ENCODE data around the gene SPINT2. TPM values are rescaled to one million over a fixed set of nuclear protein-coding genes. Genes with fewer than 3 reads are reported as not detected.
"Not testable (repeated sequence)": the region's sequence is repeated elsewhere in the genome, so short reads cannot be mapped to it uniquely, and the experiment has no call there.

Gene SPINT2
- total and polyA plus RNA-seq, 2 donors: 52.0 to 125 TPM

- Histone ChIP-seq H3K4me3 (ENCODE audit: low read depth, low read length) (peak overlapping the region; percentile 16), H3K4me1 (ENCODE audit: insufficient read depth) (peaks cover 3% of the 10 kb centered on the region), H3K36me3 (ENCODE audit: insufficient read depth) (no peaks in the 10 kb centered on the region), H3K27ac (ENCODE audit: low read depth) (no peak overlapping the region)
- WGBS: under 1% methylated on average over 80 of the region's 80 CpGs
- no peak for DNase-seq (ENCODE audit: extremely low spot score)
These were observed 35.6 kb upstream of the SPINT2 start for GRCh38 chr19:38228491-38229439.

- Histone ChIP-seq H3K4me1 (ENCODE audit: insufficient read depth) (peaks cover 3% of the 10 kb centered on the region), H3K4me3 (ENCODE audit: low read depth, low read length) (peak overlapping the region; percentile 16), H3K36me3 (ENCODE audit: insufficient read depth) (no peaks in the 10 kb centered on the region), H3K27ac (ENCODE audit: low read depth) (no peak overlapping the region)
- no peak for DNase-seq (ENCODE audit: extremely low spot score)
- under 1% methylated on average over 53 of the region's 54 CpGs for WGBS
These were observed 34.7 kb upstream of the SPINT2 start for GRCh38 chr19:38229585-38230073.

GRCh38 chr19:38230506-38231133 is 33.8 kb upstream of the SPINT2 start:
- H3K4me1 ChIP-seq (ENCODE audit: insufficient read depth); H3K27ac ChIP-seq (ENCODE audit: low read depth); H3K36me3 ChIP-seq (ENCODE audit: insufficient read depth); DNase-seq (ENCODE audit: extremely low spot score); H3K4me3 ChIP-seq (ENCODE audit: low read depth, low read length): not testable (repeated sequence)
- WGBS: 76% methylated on average over 3 of the region's 3 CpGs

- 92% methylated on average over 7 of the region's 7 CpGs for WGBS
- no peak overlapping the region for H3K27ac ChIP-seq (ENCODE audit: low read depth)
- peaks cover 3% of the 10 kb centered on the region for H3K4me1 ChIP-seq (ENCODE audit: insufficient read depth)
- DNase-seq (ENCODE audit: extremely low spot score): no peak
- H3K36me3 ChIP-seq (ENCODE audit: insufficient read depth): no peaks in the 10 kb centered on the region
- no peak overlapping the region for H3K4me3 ChIP-seq (ENCODE audit: low read depth, low read length)
These were observed 32.5 kb upstream of the SPINT2 start for GRCh38 chr19:38231918-38232317.

GRCh38 chr19:38233740-38234251 is 30.6 kb upstream of the SPINT2 start:
- no peaks in the 10 kb centered on the region for H3K36me3 ChIP-seq (ENCODE audit: insufficient read depth)
- H3K27ac ChIP-seq (ENCODE audit: low read depth): no peak overlapping the region
- DNase-seq (ENCODE audit: extremely low spot score): no peak
- no peak overlapping the region for H3K4me3 ChIP-seq (ENCODE audit: low read depth, low read length)
- WGBS: 19% methylated on average over 7 of the region's 7 CpGs
- H3K4me1 ChIP-seq (ENCODE audit: insufficient read depth): peaks cover 2% of the 10 kb centered on the region

GRCh38 chr19:38234615-38235014 is 29.8 kb upstream of the SPINT2 start:
- DNase-seq (ENCODE audit: extremely low spot score): no peak
- WGBS: 79% methylated on average over 4 of the region's 4 CpGs
- Histone ChIP-seq H3K4me1 (ENCODE audit: insufficient read depth) (no peaks in the 10 kb centered on the region), H3K36me3 (ENCODE audit: insufficient read depth) (no peaks in the 10 kb centered on the region), H3K4me3 (ENCODE audit: low read depth, low read length) (no peak overlapping the region), H3K27ac (ENCODE audit: low read depth) (no peak overlapping the region)

GRCh38 chr19:38239816-38240215 is 24.6 kb upstream of the SPINT2 start:
- H3K36me3 ChIP-seq (ENCODE audit: insufficient read depth): no peaks in the 10 kb centered on the region
- no peak for DNase-seq (ENCODE audit: extremely low spot score)
- WGBS: 56% methylated on average over 8 of the region's 8 CpGs
- H3K4me1 ChIP-seq (ENCODE audit: insufficient read depth): no peaks in the 10 kb centered on the region
- no peak overlapping the region for H3K4me3 ChIP-seq (ENCODE audit: low read depth, low read length)
- no peak overlapping the region for H3K27ac ChIP-seq (ENCODE audit: low read depth)

GRCh38 chr19:38243279-38243673 is 21.1 kb upstream of the SPINT2 start:
- Histone ChIP-seq H3K27ac (ENCODE audit: low read depth) (no peak overlapping the region), H3K4me1 (ENCODE audit: insufficient read depth) (no peaks in the 10 kb centered on the region), H3K4me3 (ENCODE audit: low read depth, low read length) (no peak overlapping the region), H3K36me3 (ENCODE audit: insufficient read depth) (no peaks in the 10 kb centered on the region)
- 71% methylated on average over 15 of the region's 15 CpGs for WGBS
- DNase-seq (ENCODE audit: extremely low spot score): no peak

- no peaks in the 10 kb centered on the region for H3K4me1 ChIP-seq (ENCODE audit: insufficient read depth)
- no peaks in the 10 kb centered on the region for H3K36me3 ChIP-seq (ENCODE audit: insufficient read depth)
- H3K4me3 ChIP-seq (ENCODE audit: low read depth, low read length): no peak overlapping the region
- H3K27ac ChIP-seq (ENCODE audit: low read depth): no peak overlapping the region
- DNase-seq (ENCODE audit: extremely low spot score): no peak
- 40% methylated on average over 14 of the region's 14 CpGs for WGBS
These were observed 18.4 kb upstream of the SPINT2 start for GRCh38 chr19:38245826-38246498.

GRCh38 chr19:38247126-38247525 is 17.2 kb upstream of the SPINT2 start:
- no peaks in the 10 kb centered on the region for H3K4me1 ChIP-seq (ENCODE audit: insufficient read depth)
- no peaks in the 10 kb centered on the region for H3K36me3 ChIP-seq (ENCODE audit: insufficient read depth)
- DNase-seq (ENCODE audit: extremely low spot score): no peak
- 67% methylated on average over 5 of the region's 5 CpGs for WGBS
- no peak overlapping the region for H3K27ac ChIP-seq (ENCODE audit: low read depth)
- no peak overlapping the region for H3K4me3 ChIP-seq (ENCODE audit: low read depth, low read length)

- Histone ChIP-seq H3K27ac (ENCODE audit: low read depth) (no peak overlapping the region), H3K4me1 (ENCODE audit: insufficient read depth) (no peaks in the 10 kb centered on the region), H3K4me3 (ENCODE audit: low read depth, low read length) (no peak overlapping the region), H3K36me3 (ENCODE audit: insufficient read depth) (no peaks in the 10 kb centered on the region)
- DNase-seq (ENCODE audit: extremely low spot score): no peak
- WGBS: 60% methylated on average over 9 of the region's 9 CpGs
These were observed 16.6 kb upstream of the SPINT2 start for GRCh38 chr19:38247734-38248268.

- 85% methylated on average over 7 of the region's 7 CpGs for WGBS
- Histone ChIP-seq H3K36me3 (ENCODE audit: insufficient read depth) (no peaks in the 10 kb centered on the region), H3K27ac (ENCODE audit: low read depth) (no peak overlapping the region), H3K4me1 (ENCODE audit: insufficient read depth) (no peaks in the 10 kb centered on the region), H3K4me3 (ENCODE audit: low read depth, low read length) (no peak overlapping the region)
- no peak for DNase-seq (ENCODE audit: extremely low spot score)
These were observed 16.0 kb upstream of the SPINT2 start for GRCh38 chr19:38248421-38248820.

GRCh38 chr19:38250428-38250820 is 13.9 kb upstream of the SPINT2 start:
- Histone ChIP-seq H3K4me3 (ENCODE audit: low read depth, low read length) (no peak overlapping the region), H3K27ac (ENCODE audit: low read depth) (no peak overlapping the region), H3K36me3 (ENCODE audit: insufficient read depth) (no peaks in the 10 kb centered on the region), H3K4me1 (ENCODE audit: insufficient read depth) (no peaks in the 10 kb centered on the region)
- DNase-seq (ENCODE audit: extremely low spot score): no peak

All from urinary bladder (tissue), 4 donors.